Measurements from ENCODE around the gene SYT10. TPM values are rescaled to one million over a fixed set of nuclear protein-coding genes. Genes with fewer than 3 reads are reported as not detected.
A peak's percentile ranks its signal among the peaks of the same experiment; 100 is the strongest.
"Not testable (repeated sequence)": the region's sequence is repeated elsewhere in the genome, so short reads cannot be mapped to it uniquely, and the experiment has no call there.

The SYT10 gene
- total RNA-seq, 1 experiment from 2014 or later = not detected

DNA sequence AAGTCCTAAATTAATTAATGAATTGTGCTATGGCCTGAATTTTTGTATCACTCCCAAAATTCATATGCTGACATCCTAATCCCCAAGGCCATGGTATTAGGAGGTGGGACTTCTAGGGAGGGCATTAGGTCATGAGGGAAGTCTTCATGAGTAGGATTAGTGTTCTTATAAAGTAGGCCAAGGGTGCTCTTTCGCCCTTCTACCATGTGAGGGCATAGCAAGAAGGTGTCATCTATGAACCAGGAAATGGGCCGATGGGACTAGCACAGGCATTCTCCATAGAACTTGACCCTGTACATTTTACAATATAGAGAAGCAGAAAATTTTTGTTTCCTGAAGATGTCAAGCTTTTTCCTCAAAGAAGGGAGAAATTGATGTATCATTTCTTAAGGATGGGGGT lies 12.5 kb downstream of the SYT10 start:
- TF ChIP-seq TCF7L2 (IDR thresholded peaks at IDR 0.05; ENCODE audit: low read depth, low read length) (no peak), SIN3A (IDR thresholded peaks at IDR 0.05; ENCODE audit: borderline replicate concordance, insufficient read depth, low read depth, low read length) (no peak), POLR2AphosphoS5 (IDR thresholded peaks at IDR 0.05; ENCODE audit: low read depth, low read length) (no peak)
- TF ChIP-seq, protein P1, sequence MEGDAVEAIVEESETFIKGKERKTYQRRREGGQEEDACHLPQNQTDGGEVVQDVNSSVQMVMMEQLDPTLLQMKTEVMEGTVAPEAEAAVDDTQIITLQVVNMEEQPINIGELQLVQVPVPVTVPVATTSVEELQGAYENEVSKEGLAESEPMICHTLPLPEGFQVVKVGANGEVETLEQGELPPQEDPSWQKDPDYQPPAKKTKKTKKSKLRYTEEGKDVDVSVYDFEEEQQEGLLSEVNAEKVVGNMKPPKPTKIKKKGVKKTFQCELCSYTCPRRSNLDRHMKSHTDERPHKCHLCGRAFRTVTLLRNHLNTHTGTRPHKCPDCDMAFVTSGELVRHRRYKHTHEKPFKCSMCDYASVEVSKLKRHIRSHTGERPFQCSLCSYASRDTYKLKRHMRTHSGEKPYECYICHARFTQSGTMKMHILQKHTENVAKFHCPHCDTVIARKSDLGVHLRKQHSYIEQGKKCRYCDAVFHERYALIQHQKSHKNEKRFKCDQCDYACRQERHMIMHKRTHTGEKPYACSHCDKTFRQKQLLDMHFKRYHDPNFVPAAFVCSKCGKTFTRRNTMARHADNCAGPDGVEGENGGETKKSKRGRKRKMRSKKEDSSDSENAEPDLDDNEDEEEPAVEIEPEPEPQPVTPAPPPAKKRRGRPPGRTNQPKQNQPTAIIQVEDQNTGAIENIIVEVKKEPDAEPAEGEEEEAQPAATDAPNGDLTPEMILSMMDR (IDR thresholded peaks at IDR 0.05) = no peak; the same call in 1 of the 2 replicates
- Histone ChIP-seq H3K4me3 (ENCODE audit: low read depth in 2 of 2, low read length in 2 of 2) (no peak overlapping the region), H3K27ac (ENCODE audit: low read length) (no peak overlapping the region), H3K9me3 (ENCODE audit: control insufficient read depth, insufficient read depth, low read depth, low read length) (peaks cover 6% of the 10 kb centered on the region; the same call in 1 of the 2 replicates), H3K27me3 (ENCODE audit: control insufficient read depth, insufficient read depth, low read length) (no peaks in the 10 kb centered on the region), H3K4me1 (ENCODE audit: control insufficient read depth, insufficient read depth, low read length) (no peaks in the 10 kb centered on the region), H3K36me3 (ENCODE audit: control insufficient read depth, insufficient read depth, low read length) (no peaks in the 10 kb centered on the region)
- CTCF ChIA-PET = no interaction called here
- in situ Hi-C loops (cut with HindIII; ENCODE audit: low pct_unique_long_range_greater_than_20kb, low sequenced_read_pairs) = no loop called here
- peak; percentile 10 for DNase-seq (ENCODE audit: low read depth, low spot score)
- POLR2A ChIA-PET = no interaction called here
- intact Hi-C loops (cut with micrococcal nuclease; ENCODE audit: unreplicated experiment) = no loop called here
- ATAC-seq = no peak
- BruUV-seq (replicated peaks) = no TSS peak

DNA sequence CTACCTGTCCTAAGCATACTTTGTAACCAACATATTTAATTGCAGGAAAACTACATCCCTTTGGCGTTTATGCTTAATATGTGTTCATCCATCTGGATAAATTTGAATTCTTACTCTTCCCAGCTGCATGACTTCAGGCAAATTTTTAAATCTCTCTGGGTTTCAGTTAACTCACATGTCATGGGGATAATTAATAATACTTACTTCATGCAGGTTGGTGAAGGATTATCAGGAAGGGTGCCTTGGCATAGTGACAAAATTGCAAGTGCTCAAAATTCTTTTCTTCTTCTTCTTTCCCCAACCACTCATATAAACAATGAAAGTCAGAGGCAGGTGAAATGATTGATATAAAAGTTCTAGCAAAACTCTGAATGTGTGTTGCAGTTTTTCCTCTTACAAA lies 15.9 kb downstream of the SYT10 start:
- TF ChIP-seq POLR2AphosphoS5 (IDR thresholded peaks at IDR 0.05; ENCODE audit: low read depth, low read length) (no peak), TCF7L2 (IDR thresholded peaks at IDR 0.05; ENCODE audit: low read depth, low read length) (no peak), SIN3A (IDR thresholded peaks at IDR 0.05; ENCODE audit: borderline replicate concordance, insufficient read depth, low read depth, low read length) (no peak)
- TF ChIP-seq, protein P1 (IDR thresholded peaks at IDR 0.05) = no peak
- TF ChIP-seq, protein P2, sequence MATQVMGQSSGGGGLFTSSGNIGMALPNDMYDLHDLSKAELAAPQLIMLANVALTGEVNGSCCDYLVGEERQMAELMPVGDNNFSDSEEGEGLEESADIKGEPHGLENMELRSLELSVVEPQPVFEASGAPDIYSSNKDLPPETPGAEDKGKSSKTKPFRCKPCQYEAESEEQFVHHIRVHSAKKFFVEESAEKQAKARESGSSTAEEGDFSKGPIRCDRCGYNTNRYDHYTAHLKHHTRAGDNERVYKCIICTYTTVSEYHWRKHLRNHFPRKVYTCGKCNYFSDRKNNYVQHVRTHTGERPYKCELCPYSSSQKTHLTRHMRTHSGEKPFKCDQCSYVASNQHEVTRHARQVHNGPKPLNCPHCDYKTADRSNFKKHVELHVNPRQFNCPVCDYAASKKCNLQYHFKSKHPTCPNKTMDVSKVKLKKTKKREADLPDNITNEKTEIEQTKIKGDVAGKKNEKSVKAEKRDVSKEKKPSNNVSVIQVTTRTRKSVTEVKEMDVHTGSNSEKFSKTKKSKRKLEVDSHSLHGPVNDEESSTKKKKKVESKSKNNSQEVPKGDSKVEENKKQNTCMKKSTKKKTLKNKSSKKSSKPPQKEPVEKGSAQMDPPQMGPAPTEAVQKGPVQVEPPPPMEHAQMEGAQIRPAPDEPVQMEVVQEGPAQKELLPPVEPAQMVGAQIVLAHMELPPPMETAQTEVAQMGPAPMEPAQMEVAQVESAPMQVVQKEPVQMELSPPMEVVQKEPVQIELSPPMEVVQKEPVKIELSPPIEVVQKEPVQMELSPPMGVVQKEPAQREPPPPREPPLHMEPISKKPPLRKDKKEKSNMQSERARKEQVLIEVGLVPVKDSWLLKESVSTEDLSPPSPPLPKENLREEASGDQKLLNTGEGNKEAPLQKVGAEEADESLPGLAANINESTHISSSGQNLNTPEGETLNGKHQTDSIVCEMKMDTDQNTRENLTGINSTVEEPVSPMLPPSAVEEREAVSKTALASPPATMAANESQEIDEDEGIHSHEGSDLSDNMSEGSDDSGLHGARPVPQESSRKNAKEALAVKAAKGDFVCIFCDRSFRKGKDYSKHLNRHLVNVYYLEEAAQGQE (IDR thresholded peaks at IDR 0.05; ENCODE audit: insufficient read depth in 1 of 2, low read depth in 2 of 2, low read length in 1 of 2) = no peak
- ATAC-seq (no peak), DNase-seq (ENCODE audit: low read depth, low spot score) (no peak)
- in situ Hi-C loops (cut with HindIII; ENCODE audit: low pct_unique_long_range_greater_than_20kb, low sequenced_read_pairs) (no loop called here), intact Hi-C loops (cut with micrococcal nuclease; ENCODE audit: unreplicated experiment) (no loop called here)
- no peaks in the 10 kb centered on the region for H3K27me3 ChIP-seq (ENCODE audit: control insufficient read depth, insufficient read depth, low read length)
- no peak overlapping the region for H3K27ac ChIP-seq (ENCODE audit: low read length)
- CTCF ChIA-PET = no interaction called here
- POLR2A ChIA-PET = no interaction called here
- no peaks in the 10 kb centered on the region for H3K9me3 ChIP-seq (ENCODE audit: control insufficient read depth, insufficient read depth, low read depth, low read length)
- H3K36me3 ChIP-seq (ENCODE audit: control insufficient read depth, insufficient read depth, low read length) = no peaks in the 10 kb centered on the region
- no TSS peak for BruUV-seq (replicated peaks)
- H3K4me3 ChIP-seq (ENCODE audit: low read depth in 2 of 2, low read length in 2 of 2) = no peak overlapping the region
- no peaks in the 10 kb centered on the region for H3K4me1 ChIP-seq (ENCODE audit: control insufficient read depth, insufficient read depth, low read length)

DNA sequence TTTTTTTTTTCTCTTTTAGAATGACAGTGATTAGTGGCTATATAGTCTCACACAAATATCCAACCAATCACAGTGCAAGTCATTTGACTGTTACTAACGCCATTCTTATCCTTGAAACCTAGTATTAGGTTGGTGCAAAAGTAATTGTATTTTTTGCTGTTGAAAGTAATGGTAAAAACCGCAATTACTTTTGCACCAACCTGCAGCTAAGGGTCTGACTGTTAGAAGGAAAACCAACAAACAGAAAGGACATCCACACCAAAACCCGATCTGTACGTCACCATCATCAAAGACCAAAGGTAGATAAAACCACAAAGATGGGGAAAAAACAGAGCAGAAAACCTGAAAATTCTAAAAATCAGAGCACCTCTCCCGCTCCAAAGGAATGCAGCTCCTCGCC lies 27.2 kb downstream of the SYT10 start:
- H3K4me1 ChIP-seq (ENCODE audit: control insufficient read depth, insufficient read depth, low read length); ATAC-seq; H3K9me3 ChIP-seq (ENCODE audit: control insufficient read depth, insufficient read depth, low read depth, low read length); H3K27me3 ChIP-seq (ENCODE audit: control insufficient read depth, insufficient read depth, low read length); BruUV-seq (replicated peaks); in situ Hi-C loops (cut with HindIII; ENCODE audit: low pct_unique_long_range_greater_than_20kb, low sequenced_read_pairs); H3K27ac ChIP-seq (ENCODE audit: low read length); POLR2A ChIA-PET; intact Hi-C loops (cut with micrococcal nuclease; ENCODE audit: unreplicated experiment); H3K4me3 ChIP-seq (ENCODE audit: low read depth in 2 of 2, low read length in 2 of 2); DNase-seq (ENCODE audit: low read depth, low spot score); H3K36me3 ChIP-seq (ENCODE audit: control insufficient read depth, insufficient read depth, low read length); CTCF ChIA-PET: not testable (repeated sequence)

Measured in Panc1 (cell line).